GM10266 (cell line): ENCODE results near the gene G6PC3.

ENCODE experiments used
- DNase-seq: peaks from one replicate; pipeline ENCODE4 v3.0.0; 2012; ENCODE audit errors: extremely low spot score
- CTCF ChIP-seq: IDR thresholded peaks from 2 replicates; pipeline ENCODE4 v1.5.1; 2012; ENCODE audit warnings: mild to moderate bottlenecking, low read depth; ENCODE audit not compliant: control insufficient read depth, insufficient read depth; ENCODE audit errors: missing control alignments

G6PC3 gene

GRCh38 chr17:44111777-44112176 lies 41.2 kb downstream of the G6PC3 start:
- TF ChIP-seq CTCF: no peak

GRCh38 chr17:44112284-44113280 lies 42.0 kb downstream of the G6PC3 start:
- peak; percentile 21 for DNase-seq
- TF ChIP-seq CTCF: no peak

More at GRCh38 chr17:44111777-44112176, 41.2 kb downstream of the G6PC3 start:
- no peak for DNase-seq

- DNase-seq: no peak
Measured at GRCh38 chr17:44113382-44113781, 42.8 kb downstream of the G6PC3 start.

GRCh38 chr17:44113868-44114840 lies 43.6 kb downstream of the G6PC3 start:
- no peak for DNase-seq
- TF ChIP-seq CTCF: no peak

More at GRCh38 chr17:44113382-44113781, 42.8 kb downstream of the G6PC3 start:
- TF ChIP-seq CTCF: no peak

GRCh38 chr17:44115585-44116415 lies 45.3 kb downstream of the G6PC3 start:
- DNase-seq: no peak
- TF ChIP-seq CTCF: peak; percentile 58

GRCh38 chr17:44117351-44117750 lies 46.8 kb downstream of the G6PC3 start:
- no peak for DNase-seq
- TF ChIP-seq CTCF: no peak
